Measurements from ENCODE around the gene TP53INP2.

GRCh38 chr20:34706302-34706875, 2.2 kb downstream of the TP53INP2 start:
- TF ChIP-seq EZH2 (IDR thresholded peaks at IDR 0.05; ENCODE audit: borderline replicate concordance) (no peak), EZH2phosphoT487 (IDR thresholded peaks at IDR 0.05; ENCODE audit: low read depth, severe bottlenecking, unreplicated experiment) (no peak)

All from hepatocyte (in vitro differentiated cells).